Activated CD8-positive, alpha-beta T cell treated with anti-CD3 and anti-CD28 coated beads for 36 hours (primary cell): ENCODE data around the gene FBXO42. TPM values are rescaled to one million over a fixed set of nuclear protein-coding genes. Genes with fewer than 3 reads are reported as not detected.

Experiments
- ATAC-seq: fragments of 200-7000 bp; cut with Tn5 transposase; one replicate; pipeline ENCODE4 v1.10.0; 2021; ENCODE audit warnings: mild to moderate bottlenecking, moderate library complexity
- CTCF ChIA-PET: fragments of 350-600 bp; sonication (Branson Sonifier 250); formaldehyde crosslinking; loops from one replicate; lab custom pipeline; 2021; ENCODE audit warnings: antibody characterized with exemption; lab: Charles Lee
- POLR2A ChIA-PET: fragments of 350-600 bp; sonication (Branson Sonifier 250); formaldehyde crosslinking; loops from one replicate; lab custom pipeline; 2021; ENCODE audit warnings: antibody characterized with exemption; lab: Charles Lee
- DNase-seq: peaks from one replicate; pipeline ENCODE4 v3.0.0-alpha.2; 2020
- H3K27ac Mint-ChIP-seq: one replicate; pipeline ENCODE4 v1.8.0; 2021; ENCODE audit warnings: mild to moderate bottlenecking, mixed read lengths
- H3K27me3 Mint-ChIP-seq: one replicate; pipeline ENCODE4 v1.8.0; 2021; ENCODE audit warnings: mixed read lengths
- H3K36me3 Mint-ChIP-seq: one replicate; pipeline ENCODE4 v1.8.0; 2021; ENCODE audit warnings: low read depth, mixed read lengths
- H3K4me1 Mint-ChIP-seq: one replicate; pipeline ENCODE4 v1.8.0; 2021; ENCODE audit warnings: low read depth, mixed read lengths
- H3K4me3 Mint-ChIP-seq: one replicate; pipeline ENCODE4 v1.8.0; 2021; ENCODE audit warnings: mild to moderate bottlenecking, moderate library complexity, mixed read lengths
- H3K9me3 Mint-ChIP-seq: one replicate; pipeline ENCODE4 v1.8.0; 2021; ENCODE audit warnings: mixed read lengths
- intact Hi-C: fragments of 100-400 bp; cut with micrococcal nuclease; formaldehyde crosslinking; loops from one replicate; pipeline ENCODE4 v1.10.0; 2022
- total RNA-seq, 2 experiments: library from RNA; stranded (reverse); gene quantifications; one replicate each; pipeline ENCODE4 v1.2.3, GENCODE V29; 2021
- TF ChIP-seq, protein P1 (sequence below): fragments of 200-600 bp; IDR thresholded peaks from one replicate; pipeline ENCODE4 v1.8.0; 2022; ENCODE audit warnings: antibody characterized with exemption, mild to moderate bottlenecking

The FBXO42 gene
- total RNA-seq, 2 experiments from 2014 or later: 19.8 to 21.3 TPM

DNA sequence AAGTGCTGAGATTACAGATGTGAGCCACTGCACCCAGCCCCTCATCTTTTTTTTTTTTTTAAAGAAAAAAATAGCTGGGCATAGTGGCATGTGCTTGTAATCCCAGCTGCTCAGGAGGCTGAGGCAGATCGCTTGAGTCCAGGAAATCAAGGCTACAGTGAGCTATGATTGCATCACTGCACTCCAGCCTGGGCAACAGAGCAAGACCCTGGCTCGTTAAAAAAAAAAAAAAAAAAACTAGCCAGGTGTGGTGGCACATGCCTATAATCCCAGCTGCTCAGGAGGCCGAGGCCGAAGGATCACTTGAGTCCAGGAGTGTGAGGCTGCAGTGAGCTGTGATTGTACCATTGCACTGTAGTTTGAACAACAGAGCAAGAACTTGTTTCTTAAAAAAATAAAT lies 28.6 kb upstream of the FBXO42 start:
- DNase-seq (no peak), ATAC-seq (no peak)
- intact Hi-C loops: no loop called here
- H3K36me3 Mint-ChIP-seq: peaks cover 18% of the 10 kb centered on the region
- ChIA-PET CTCF (no interaction called here), POLR2A (interaction anchor here (1.1 to 1.5 kb wide), 3 partner anchors 10 to 18 kb away, joined by 3 read pairs; no protein-coding TSS in a partner anchor)
- no peak overlapping the region for H3K27ac Mint-ChIP-seq
- no peaks in the 10 kb centered on the region for H3K27me3 Mint-ChIP-seq
- TF ChIP-seq, protein P1, sequence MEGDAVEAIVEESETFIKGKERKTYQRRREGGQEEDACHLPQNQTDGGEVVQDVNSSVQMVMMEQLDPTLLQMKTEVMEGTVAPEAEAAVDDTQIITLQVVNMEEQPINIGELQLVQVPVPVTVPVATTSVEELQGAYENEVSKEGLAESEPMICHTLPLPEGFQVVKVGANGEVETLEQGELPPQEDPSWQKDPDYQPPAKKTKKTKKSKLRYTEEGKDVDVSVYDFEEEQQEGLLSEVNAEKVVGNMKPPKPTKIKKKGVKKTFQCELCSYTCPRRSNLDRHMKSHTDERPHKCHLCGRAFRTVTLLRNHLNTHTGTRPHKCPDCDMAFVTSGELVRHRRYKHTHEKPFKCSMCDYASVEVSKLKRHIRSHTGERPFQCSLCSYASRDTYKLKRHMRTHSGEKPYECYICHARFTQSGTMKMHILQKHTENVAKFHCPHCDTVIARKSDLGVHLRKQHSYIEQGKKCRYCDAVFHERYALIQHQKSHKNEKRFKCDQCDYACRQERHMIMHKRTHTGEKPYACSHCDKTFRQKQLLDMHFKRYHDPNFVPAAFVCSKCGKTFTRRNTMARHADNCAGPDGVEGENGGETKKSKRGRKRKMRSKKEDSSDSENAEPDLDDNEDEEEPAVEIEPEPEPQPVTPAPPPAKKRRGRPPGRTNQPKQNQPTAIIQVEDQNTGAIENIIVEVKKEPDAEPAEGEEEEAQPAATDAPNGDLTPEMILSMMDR: no peak
- H3K4me1 Mint-ChIP-seq: peaks cover 54% of the 10 kb centered on the region
- no peaks in the 10 kb centered on the region for H3K9me3 Mint-ChIP-seq
- H3K4me3 Mint-ChIP-seq: no peak overlapping the region

DNA sequence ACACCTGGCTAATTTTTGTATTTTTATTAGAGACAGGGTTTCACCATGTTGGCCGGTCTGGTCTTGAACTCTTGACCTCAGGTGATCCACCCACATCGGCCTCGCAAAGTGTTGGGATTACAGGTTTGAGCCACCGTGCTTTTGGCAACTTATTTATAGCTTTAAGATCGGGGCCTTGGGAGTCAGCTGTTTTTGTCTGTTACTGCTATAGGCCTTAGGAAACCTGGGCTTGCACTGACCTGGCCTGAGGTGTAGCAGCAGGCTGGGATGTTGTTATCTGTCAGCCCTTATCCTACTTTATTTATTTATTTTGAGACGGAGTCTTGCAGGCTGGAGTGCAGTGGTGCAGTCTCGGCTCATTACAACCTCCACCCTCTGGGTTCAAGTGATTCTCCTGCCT lies 26.2 kb upstream of the FBXO42 start:
- Mint-ChIP-seq H3K27me3 (no peaks in the 10 kb centered on the region), H3K36me3 (peaks cover 26% of the 10 kb centered on the region), H3K4me3 (no peak overlapping the region), H3K27ac (no peak overlapping the region), H3K9me3 (no peaks in the 10 kb centered on the region), H3K4me1 (peaks cover 54% of the 10 kb centered on the region)
- no peak for DNase-seq
- ChIA-PET POLR2A (interaction anchor here (1.5 kb wide), 1 partner anchor 14 kb away, joined by 4 read pairs; no protein-coding TSS in a partner anchor), CTCF (interaction anchor here (1.2 kb wide), 1 partner anchor 11 kb away, joined by 5 read pairs; the partner anchor contains the start of gene SZRD1)
- TF ChIP-seq, protein P1: no peak
- ATAC-seq: no peak
- intact Hi-C loops: no loop called here

DNA sequence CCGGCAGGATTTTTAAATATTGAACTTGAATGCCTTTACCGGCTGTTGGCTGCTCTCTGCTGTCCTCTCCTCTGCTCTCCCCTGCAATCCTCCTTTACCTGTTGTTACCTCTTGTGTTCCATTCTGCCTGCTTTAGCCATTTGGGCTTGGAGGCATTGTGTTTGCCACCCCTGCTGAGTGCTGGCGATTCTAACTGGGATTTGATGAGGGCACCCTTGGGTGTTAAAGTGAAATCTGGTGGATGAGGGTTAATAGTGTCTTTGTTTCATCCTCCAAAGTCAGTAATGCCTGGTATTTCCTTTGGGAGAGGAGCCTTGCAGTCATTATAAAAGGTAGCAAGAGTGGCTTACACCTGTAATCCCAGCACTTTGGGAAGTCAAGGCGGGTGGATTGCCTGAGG lies 24.7 kb upstream of the FBXO42 start:
- Mint-ChIP-seq H3K27ac (peak overlapping the region; percentile 20), H3K4me1 (peaks cover 63% of the 10 kb centered on the region), H3K36me3 (peaks cover 30% of the 10 kb centered on the region), H3K27me3 (no peaks in the 10 kb centered on the region), H3K9me3 (no peaks in the 10 kb centered on the region), H3K4me3 (no peak overlapping the region)
- CTCF ChIA-PET: no interaction called here
- TF ChIP-seq, protein P1: no peak
- intact Hi-C loops: no loop called here
- POLR2A ChIA-PET: interaction anchor here (2.1 kb wide), 1 partner anchor 9 kb away, joined by 8 read pairs; the partner anchor contains the start of gene SZRD1
- DNase-seq: no peak
- no peak for ATAC-seq

DNA sequence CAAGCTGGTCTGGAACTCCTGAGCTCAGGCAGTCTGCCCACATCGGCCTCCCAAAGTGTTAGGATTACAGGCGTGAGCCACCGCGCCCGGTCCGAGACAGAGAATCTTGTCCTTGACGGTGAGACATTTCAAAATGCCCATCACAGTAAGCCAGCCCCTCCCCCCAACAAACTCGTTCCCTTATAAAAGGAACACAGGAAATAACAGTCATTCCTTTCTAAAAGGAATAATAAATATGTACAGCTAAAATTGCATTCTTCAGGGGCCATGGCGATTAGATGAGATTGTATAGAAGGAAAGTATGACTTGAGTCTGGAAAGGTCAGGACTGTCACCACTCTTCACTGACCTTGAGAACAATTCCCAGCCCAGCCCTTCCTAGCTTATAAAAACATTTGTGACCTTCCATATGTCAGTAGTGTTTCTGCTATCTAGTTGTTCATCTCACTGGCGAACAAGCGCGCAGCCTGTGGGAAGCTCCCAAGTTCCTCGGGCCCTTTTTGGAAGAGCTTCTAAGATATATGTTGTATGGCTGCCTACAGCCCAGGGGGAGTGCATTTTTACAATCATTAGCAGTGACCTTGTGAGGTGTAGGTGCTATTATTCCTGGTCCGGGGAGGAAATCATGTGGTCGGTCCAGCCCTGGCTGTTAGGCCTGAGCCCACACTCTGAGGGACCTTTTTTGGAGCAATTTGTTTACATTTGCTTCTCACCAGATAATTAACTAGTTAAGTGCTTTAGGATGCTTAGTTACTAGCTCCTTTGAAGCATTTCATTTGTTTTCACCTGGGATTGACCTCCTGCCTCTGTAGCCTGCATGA lies 23.5 kb upstream of the FBXO42 start:
- H3K4me1 Mint-ChIP-seq: peaks cover 70% of the 10 kb centered on the region
- POLR2A ChIA-PET: interaction anchor here (0.6 to 3.4 kb wide), 5 partner anchors 8 to 68 kb away, joined by 3 to 14 read pairs (median 3); partner anchors contain the start of genes NECAP2 and SZRD1

More for the DNA sequence above, 23.5 kb upstream of the FBXO42 start:
- Mint-ChIP-seq H3K27ac (peak overlapping the region; percentile 75), H3K36me3 (peaks cover 36% of the 10 kb centered on the region), H3K9me3 (no peaks in the 10 kb centered on the region), H3K27me3 (no peaks in the 10 kb centered on the region), H3K4me3 (no peak overlapping the region)
- no peak for ATAC-seq
- TF ChIP-seq, protein P1: no peak
- intact Hi-C loops: no loop called here
- no peak for DNase-seq
- CTCF ChIA-PET: interaction anchor here (2.3 to 2.5 kb wide), 2 partner anchors 12 to 65 kb away, joined by 8 to 11 read pairs; partner anchors contain the start of gene NECAP2
